ENCODE measurements around the gene GARIN3.
"Not testable (repeated sequence)": the region's sequence is repeated elsewhere in the genome, so short reads cannot be mapped to it uniquely, and the experiment has no call there.

GARIN3 gene

GRCh38 chr5:157193699-157194424 lies 27.8 kb upstream of the GARIN3 start:
- TF ChIP-seq, protein P1, sequence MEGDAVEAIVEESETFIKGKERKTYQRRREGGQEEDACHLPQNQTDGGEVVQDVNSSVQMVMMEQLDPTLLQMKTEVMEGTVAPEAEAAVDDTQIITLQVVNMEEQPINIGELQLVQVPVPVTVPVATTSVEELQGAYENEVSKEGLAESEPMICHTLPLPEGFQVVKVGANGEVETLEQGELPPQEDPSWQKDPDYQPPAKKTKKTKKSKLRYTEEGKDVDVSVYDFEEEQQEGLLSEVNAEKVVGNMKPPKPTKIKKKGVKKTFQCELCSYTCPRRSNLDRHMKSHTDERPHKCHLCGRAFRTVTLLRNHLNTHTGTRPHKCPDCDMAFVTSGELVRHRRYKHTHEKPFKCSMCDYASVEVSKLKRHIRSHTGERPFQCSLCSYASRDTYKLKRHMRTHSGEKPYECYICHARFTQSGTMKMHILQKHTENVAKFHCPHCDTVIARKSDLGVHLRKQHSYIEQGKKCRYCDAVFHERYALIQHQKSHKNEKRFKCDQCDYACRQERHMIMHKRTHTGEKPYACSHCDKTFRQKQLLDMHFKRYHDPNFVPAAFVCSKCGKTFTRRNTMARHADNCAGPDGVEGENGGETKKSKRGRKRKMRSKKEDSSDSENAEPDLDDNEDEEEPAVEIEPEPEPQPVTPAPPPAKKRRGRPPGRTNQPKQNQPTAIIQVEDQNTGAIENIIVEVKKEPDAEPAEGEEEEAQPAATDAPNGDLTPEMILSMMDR (conservative IDR thresholded peaks at IDR 0.05), result no peak
- no peak overlapping the region for H3K27ac ChIP-seq

DNA sequence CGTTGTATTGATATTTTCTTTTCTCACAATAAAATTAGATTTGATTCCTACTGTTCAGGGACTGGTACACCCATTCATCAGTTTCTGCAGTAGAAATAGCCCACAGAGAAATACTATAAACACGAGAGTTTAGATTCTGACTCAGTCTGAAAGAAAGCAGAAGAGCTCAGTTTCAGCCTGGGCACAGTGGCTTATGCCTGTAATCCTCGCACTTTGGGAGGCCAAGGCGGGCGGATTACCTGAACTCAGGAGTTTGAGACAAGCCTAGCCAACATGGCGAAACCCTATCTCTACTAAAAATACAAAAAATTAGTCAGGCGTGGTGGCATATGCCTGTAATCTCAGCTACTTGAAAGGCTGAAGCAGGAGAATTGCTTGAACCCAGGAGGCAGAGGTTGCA lies 23.2 kb upstream of the GARIN3 start:
- TF ChIP-seq, protein P1 (conservative IDR thresholded peaks at IDR 0.05), result no peak
- no peak overlapping the region for H3K27ac ChIP-seq

DNA sequence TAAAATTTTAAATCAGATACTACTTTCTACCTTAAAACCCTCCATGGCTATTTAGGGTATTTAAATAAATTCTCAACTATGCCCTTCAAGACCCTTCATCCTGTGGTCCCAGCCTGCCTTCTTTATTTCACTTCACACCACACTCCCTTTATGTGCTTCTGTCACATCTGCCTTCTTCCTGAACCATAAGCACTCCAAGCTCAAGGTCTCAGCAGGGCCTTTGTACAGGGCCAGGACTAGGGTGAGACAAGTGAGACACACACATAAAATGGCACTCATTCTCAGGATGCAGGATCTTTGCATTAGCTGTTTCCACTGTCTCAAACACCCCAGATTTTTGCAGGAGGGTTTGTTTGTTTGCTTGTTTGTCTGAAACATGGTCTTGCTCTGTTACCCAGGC lies 22.2 kb upstream of the GARIN3 start:
- TF ChIP-seq, protein P1 (conservative IDR thresholded peaks at IDR 0.05), result no peak
- H3K27ac ChIP-seq, result no peak overlapping the region

GRCh38 chr5:157187046-157187754 lies 21.1 kb upstream of the GARIN3 start:
- TF ChIP-seq, protein P1 (conservative IDR thresholded peaks at IDR 0.05), result no peak
- H3K27ac ChIP-seq, result no peak overlapping the region

DNA sequence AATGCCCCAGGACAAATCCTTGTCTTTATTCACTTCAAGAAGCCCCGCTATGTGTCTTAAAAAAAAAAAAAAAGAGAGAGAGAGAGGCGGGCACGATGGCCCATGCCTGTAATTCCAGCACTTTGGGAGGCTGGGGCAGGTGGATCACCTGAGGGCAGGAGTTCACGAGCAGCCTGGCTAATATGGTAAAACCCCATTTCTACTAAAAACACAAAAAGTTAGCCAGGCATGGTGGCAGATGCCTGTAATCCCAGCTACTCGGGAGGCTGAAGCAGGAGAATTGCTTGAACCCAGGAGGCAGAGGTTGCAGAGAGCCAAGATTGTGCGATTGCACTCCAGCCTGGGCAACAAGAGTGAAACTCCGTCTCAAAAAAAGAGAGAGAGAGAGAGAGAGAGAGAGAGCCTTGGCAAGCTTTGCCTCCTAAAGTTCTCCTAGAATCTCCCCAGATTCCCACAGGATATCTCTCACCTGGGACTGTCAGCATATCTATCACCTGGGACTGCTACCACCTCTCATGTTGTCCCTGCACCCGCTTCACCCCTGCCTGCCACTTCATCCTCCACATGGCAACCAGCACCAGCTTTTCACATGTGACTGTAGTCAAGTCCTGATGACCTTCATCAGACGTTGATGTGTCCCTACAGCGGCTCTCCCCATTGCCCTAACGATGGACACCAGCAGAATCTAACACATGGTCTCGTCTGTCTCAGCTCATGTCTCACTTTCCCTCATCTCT lies 20.4 kb upstream of the GARIN3 start:
- TF ChIP-seq, protein P1 (conservative IDR thresholded peaks at IDR 0.05), result no peak

DNA sequence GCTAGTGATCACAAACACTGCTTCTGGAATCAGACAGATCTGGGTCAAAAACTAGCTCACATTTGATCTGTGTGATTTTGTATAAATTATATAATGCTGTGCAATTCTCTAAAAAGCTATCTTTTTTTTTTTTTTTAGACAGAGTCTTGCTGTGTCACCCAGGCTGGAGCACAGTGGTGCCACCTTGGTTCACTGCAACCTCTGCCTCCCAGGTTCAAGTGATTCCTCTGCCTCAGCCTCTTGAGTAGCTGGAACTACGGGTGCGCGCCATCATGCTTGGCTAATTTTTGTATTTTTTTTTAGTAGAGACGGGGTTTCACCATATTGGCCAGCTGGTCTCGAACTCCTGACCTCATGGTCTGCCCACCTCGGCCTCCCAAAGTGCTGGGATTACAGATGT lies 19.1 kb upstream of the GARIN3 start:
- H3K27ac ChIP-seq, result not testable (repeated sequence)

More for the DNA sequence above, 20.4 kb upstream of the GARIN3 start:
- no peak overlapping the region for H3K27ac ChIP-seq

DNA sequence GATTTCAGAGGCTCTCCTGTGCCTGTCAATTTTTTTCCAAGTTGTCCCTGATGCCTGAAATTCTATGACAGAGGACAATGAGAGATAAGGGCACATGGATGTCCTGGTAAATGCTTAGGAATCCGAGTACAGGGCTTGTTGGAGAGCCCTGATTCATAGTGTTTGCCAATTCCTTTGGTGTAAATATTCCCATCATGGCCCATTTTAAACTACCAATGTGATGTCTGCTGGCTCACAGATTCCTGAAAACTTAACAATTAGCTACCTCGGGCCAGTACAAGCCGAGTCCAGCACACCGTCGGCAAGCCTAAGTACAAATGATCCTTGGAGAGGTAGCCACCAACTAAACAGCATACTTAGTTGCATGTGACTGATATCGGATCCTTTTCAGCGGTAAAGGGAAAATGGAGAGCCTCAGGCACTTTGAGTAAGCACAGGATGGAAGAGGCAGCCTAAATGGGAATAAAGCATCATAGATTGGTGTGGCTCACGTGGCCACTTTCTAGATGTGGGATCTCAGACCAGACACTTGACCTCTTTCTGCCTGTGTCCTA lies 18.1 kb upstream of the GARIN3 start:
- H3K27ac ChIP-seq, result no peak overlapping the region
- TF ChIP-seq, protein P1 (conservative IDR thresholded peaks at IDR 0.05), result no peak

Measured in VCaP (cell line).